ENCODE measurements around the gene TUT4. TPM values are rescaled to one million over a fixed set of nuclear protein-coding genes. Genes with fewer than 3 reads are reported as not detected.

Gene TUT4
- total RNA-seq, 1 donor from 2014 or later, result 158 TPM

DNA sequence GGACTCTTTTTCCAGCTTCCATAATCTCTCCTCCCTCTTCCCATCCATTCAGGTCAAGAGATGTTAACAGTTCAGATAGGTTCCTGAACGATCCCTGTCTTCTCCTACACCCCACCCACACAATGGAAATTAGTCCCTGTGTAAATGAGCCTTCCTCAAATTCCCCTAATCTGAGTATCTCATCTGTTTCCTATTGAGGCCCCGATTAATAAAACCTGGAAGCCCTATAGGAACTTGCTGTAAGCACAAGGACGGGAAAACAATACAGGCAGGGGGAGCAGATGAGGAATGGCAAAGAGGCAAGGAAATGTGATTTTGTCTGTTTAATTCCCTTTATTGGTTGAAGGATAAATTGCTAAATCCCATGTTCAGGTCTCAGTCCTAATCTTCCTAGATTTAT lies 42.2 kb upstream of the TUT4 start:
- Mint-ChIP-seq H3K27ac (no peak overlapping the region), H3K36me3 (ENCODE audit: low read depth) (no peaks in the 10 kb centered on the region), H3K27me3 (no peaks in the 10 kb centered on the region), H3K4me3 (no peak overlapping the region), H3K4me1 (peaks cover 27% of the 10 kb centered on the region), H3K9me3 (no peaks in the 10 kb centered on the region)
- CTCF ChIA-PET, result no interaction called here
- no peak for ATAC-seq (ENCODE audit: low read depth)
- intact Hi-C loops (cut with micrococcal nuclease), result no loop called here
- DNase-seq, result no peak
- POLR2A ChIA-PET, result interaction anchor here (1.2 to 4.4 kb wide), 2 partner anchors 38 to 42 kb away, joined by 4 to 24 read pairs; partner anchors contain the start of genes SHISAL2A and TUT4
- TF ChIP-seq, protein P1, sequence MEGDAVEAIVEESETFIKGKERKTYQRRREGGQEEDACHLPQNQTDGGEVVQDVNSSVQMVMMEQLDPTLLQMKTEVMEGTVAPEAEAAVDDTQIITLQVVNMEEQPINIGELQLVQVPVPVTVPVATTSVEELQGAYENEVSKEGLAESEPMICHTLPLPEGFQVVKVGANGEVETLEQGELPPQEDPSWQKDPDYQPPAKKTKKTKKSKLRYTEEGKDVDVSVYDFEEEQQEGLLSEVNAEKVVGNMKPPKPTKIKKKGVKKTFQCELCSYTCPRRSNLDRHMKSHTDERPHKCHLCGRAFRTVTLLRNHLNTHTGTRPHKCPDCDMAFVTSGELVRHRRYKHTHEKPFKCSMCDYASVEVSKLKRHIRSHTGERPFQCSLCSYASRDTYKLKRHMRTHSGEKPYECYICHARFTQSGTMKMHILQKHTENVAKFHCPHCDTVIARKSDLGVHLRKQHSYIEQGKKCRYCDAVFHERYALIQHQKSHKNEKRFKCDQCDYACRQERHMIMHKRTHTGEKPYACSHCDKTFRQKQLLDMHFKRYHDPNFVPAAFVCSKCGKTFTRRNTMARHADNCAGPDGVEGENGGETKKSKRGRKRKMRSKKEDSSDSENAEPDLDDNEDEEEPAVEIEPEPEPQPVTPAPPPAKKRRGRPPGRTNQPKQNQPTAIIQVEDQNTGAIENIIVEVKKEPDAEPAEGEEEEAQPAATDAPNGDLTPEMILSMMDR (IDR thresholded peaks at IDR 0.05), result no peak

DNA sequence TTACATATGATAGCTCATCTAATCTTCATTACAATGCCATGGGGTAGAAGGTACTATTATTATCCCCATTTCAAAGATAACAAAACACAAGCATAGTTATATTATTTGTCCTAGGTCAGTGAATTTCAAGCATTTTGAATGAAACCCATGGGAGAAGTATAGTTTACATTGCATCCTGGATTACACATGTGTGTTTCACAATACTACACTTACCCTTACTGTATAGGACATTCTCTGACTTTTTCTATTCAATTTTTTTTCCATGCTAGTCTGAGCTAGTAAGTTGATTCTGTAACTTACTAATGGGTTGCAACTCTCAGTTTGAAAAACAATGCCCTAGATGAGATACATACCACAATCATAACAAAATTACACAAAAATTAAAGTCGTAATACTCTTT lies 40.6 kb upstream of the TUT4 start:
- intact Hi-C loops (cut with micrococcal nuclease), result loop anchor here (1.0 kb wide), 1 partner anchor 9 kb away; the partner anchor contains the start of gene GPX7
- no peak for ATAC-seq (ENCODE audit: low read depth)
- Mint-ChIP-seq H3K4me3 (no peak overlapping the region), H3K9me3 (no peaks in the 10 kb centered on the region), H3K27me3 (no peaks in the 10 kb centered on the region), H3K27ac (peak overlapping the region; percentile 62), H3K4me1 (peaks cover 35% of the 10 kb centered on the region), H3K36me3 (ENCODE audit: low read depth) (no peaks in the 10 kb centered on the region)
- no peak for DNase-seq
- TF ChIP-seq, protein P1 (IDR thresholded peaks at IDR 0.05), result no peak
- CTCF ChIA-PET, result no interaction called here
- POLR2A ChIA-PET, result interaction anchor here (0.5 to 4.4 kb wide), 10 partner anchors 8 to 189 kb away, joined by 3 to 25 read pairs (median 6); partner anchors contain the start of genes GPX7, ORC1, PRPF38A and SHISAL2A

DNA sequence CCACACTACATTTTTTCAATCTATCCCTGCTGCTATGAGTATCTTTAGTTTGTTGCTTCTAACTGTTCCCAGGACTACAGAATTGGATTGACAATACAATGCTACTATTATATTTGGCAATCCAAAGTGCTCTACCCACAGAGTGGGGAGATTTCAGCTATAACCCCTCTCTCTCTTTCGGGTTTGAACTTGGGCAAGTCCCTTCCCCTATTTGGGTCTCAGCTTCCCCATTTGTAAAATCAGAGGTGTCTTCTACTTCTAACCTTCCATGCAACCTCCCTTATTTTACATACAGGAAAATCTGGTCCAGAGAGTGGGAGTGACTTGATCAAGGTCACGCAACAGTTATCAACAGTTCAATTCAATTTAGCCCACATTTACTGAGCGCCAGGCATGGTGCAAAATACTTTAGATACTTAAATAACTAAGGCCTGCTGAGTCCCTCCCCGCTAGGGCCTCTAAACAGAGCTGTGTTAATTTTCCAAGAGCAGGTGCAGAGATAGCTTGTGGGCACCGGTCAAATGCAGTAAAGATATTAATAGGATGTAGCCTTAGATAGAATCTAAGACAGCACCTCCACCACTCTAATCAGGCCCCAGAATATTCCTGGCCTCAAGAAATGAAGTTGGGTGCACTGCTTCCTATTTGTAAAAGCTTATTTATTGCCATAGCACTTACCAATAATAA lies 39.9 kb upstream of the TUT4 start:
- Mint-ChIP-seq H3K36me3 (ENCODE audit: low read depth) (no peaks in the 10 kb centered on the region), H3K27me3 (no peaks in the 10 kb centered on the region), H3K9me3 (no peaks in the 10 kb centered on the region), H3K27ac (peak overlapping the region; percentile 62), H3K4me3 (peak overlapping the region; percentile 42), H3K4me1 (peaks cover 40% of the 10 kb centered on the region)
- DNase-seq (no peak), ATAC-seq (ENCODE audit: low read depth) (peak; percentile 63)
- intact Hi-C loops (cut with micrococcal nuclease), result loop anchor here (1.0 kb wide), 1 partner anchor 10 kb away; the partner anchor contains the start of gene GPX7
- ChIA-PET POLR2A (interaction anchor here (0.6 to 4.4 kb wide), 9 partner anchors 9 to 121 kb away, joined by 3 to 25 read pairs (median 5); partner anchors contain the start of genes GPX7, SHISAL2A and TUT4), CTCF (no interaction called here)
- TF ChIP-seq, protein P1 (IDR thresholded peaks at IDR 0.05), result no peak

DNA sequence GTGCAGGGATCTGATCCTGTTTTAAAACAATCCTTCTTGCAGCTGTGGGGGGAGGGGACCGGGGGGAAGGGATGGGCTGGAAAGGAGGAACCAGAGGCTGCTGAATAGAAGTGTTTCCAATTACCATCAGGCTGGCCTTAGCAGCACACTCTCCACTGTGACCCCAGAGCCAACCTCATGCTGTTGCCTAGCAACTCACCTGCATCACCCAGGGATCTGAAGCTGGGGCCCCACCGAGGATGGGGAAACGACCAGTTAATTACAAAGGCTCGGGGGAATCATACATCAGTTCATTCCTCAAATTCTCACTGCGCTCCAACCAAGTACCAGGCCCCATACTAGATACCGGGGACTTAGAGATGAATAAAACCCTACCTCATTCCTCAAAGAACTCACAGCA lies 37.4 kb upstream of the TUT4 start:
- H3K4me3 Mint-ChIP-seq, result no peak overlapping the region
- DNase-seq, result no peak
- H3K36me3 Mint-ChIP-seq (ENCODE audit: low read depth), result no peaks in the 10 kb centered on the region
- no peaks in the 10 kb centered on the region for H3K27me3 Mint-ChIP-seq
- POLR2A ChIA-PET, result interaction anchor here (2.1 kb wide), 1 partner anchor 37 kb away, joined by 6 read pairs; the partner anchor contains the start of gene TUT4
- H3K4me1 Mint-ChIP-seq, result peaks cover 45% of the 10 kb centered on the region
- H3K9me3 Mint-ChIP-seq, result no peaks in the 10 kb centered on the region
- TF ChIP-seq, protein P1 (IDR thresholded peaks at IDR 0.05), result no peak
- no peak overlapping the region for H3K27ac Mint-ChIP-seq
- ATAC-seq (ENCODE audit: low read depth), result no peak
- CTCF ChIA-PET, result no interaction called here
- intact Hi-C loops (cut with micrococcal nuclease), result no loop called here

DNA sequence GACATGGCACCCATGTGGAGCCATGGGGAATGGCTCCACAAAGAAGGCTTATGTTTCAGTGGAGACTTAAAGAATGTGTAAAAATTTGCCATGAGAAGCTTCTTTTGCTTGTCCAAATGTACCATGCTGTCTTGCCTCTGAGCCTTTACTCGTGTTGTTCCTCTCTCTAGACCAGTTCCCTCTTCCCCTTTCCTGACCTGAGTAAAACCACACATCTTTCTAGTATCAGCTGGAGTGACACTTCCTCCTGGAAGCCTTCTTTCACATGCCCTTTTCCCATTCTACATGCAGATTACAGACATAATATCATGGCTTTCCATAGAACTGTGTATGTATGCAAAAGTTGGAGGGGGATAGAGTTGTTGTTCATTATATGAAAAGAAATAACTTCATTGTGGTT lies 35.6 kb upstream of the TUT4 start:
- peaks cover 39% of the 10 kb centered on the region for H3K4me1 Mint-ChIP-seq

More for the DNA sequence above, 35.6 kb upstream of the TUT4 start:
- intact Hi-C loops (cut with micrococcal nuclease), result no loop called here
- Mint-ChIP-seq H3K27ac (peak overlapping the region; percentile 19), H3K36me3 (ENCODE audit: low read depth) (no peaks in the 10 kb centered on the region), H3K4me3 (no peak overlapping the region), H3K9me3 (no peaks in the 10 kb centered on the region), H3K27me3 (no peaks in the 10 kb centered on the region)
- ChIA-PET CTCF (no interaction called here), POLR2A (interaction anchor here (1.0 to 2.1 kb wide), 2 partner anchors 35 to 52 kb away, joined by 3 to 6 read pairs; partner anchors contain the start of gene TUT4)
- DNase-seq, result no peak
- ATAC-seq (ENCODE audit: low read depth), result no peak
- TF ChIP-seq, protein P1 (IDR thresholded peaks at IDR 0.05), result no peak
